Epithelial cell of esophagus (primary cell): Measurements from ENCODE around the gene TPK1.
"Not testable (repeated sequence)": the region's sequence is repeated elsewhere in the genome, so short reads cannot be mapped to it uniquely, and the experiment has no call there.

ENCODE experiments used
- DNase-seq: peaks from one replicate; pipeline ENCODE4 v3.0.0; 2010; ENCODE audit warnings: low read depth
- H3K4me3 ChIP-seq: 2 replicates; pipeline ENCODE4 v1.5.1; 2011; ENCODE audit warnings: mild to moderate bottlenecking, low read length, control low read depth
- TF ChIP-seq, protein P1 (sequence below): IDR thresholded peaks from 2 replicates; pipeline ENCODE4 v1.5.1; 2011; ENCODE audit warnings: low read depth, mild to moderate bottlenecking, low read length, control low read depth, inconsistent platforms; ENCODE audit not compliant: insufficient read depth; ENCODE audit errors: missing control alignments

The TPK1 gene

DNA sequence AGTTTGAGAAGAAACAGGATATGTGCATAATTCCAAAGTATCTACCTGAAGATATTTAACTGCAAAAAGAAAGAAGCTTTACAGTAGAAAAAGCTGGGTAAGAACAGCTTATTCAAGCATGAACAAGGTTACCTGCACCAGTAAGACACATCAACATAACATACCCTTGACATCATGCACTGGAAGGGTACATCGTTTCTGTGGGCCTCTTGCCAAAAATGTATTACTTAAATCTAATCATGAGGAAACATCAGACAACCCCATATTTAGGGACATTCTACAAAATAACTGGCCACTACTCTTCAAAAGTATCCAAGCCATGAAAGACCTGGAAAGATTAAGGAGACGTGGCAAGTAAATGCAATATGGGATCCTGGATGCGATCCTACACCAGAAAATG lies 18.9 kb downstream of the TPK1 start:
- DNase-seq: peak; percentile 18
- no peak overlapping the region for H3K4me3 ChIP-seq
- TF ChIP-seq, protein P1, sequence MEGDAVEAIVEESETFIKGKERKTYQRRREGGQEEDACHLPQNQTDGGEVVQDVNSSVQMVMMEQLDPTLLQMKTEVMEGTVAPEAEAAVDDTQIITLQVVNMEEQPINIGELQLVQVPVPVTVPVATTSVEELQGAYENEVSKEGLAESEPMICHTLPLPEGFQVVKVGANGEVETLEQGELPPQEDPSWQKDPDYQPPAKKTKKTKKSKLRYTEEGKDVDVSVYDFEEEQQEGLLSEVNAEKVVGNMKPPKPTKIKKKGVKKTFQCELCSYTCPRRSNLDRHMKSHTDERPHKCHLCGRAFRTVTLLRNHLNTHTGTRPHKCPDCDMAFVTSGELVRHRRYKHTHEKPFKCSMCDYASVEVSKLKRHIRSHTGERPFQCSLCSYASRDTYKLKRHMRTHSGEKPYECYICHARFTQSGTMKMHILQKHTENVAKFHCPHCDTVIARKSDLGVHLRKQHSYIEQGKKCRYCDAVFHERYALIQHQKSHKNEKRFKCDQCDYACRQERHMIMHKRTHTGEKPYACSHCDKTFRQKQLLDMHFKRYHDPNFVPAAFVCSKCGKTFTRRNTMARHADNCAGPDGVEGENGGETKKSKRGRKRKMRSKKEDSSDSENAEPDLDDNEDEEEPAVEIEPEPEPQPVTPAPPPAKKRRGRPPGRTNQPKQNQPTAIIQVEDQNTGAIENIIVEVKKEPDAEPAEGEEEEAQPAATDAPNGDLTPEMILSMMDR: no peak

DNA sequence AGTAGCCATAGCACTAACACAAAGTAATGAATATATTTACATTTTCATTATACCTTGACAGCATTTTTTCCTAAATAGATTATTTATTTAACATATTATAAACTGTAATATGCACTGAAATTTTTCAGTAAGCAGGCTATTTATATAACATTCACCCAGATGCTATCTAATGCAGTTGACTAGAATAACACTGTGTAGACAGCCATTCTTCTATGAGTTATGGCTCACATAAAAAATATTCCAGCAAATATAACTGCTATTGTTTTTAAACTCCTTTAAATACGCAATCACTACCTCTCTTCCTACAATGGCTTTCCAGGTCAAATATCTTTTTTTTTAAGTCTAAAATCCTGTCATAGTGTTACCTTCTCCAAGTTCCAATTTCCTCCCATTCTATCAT lies 21.6 kb downstream of the TPK1 start:
- TF ChIP-seq, protein P1: no peak
- DNase-seq: no peak
- no peak overlapping the region for H3K4me3 ChIP-seq

DNA sequence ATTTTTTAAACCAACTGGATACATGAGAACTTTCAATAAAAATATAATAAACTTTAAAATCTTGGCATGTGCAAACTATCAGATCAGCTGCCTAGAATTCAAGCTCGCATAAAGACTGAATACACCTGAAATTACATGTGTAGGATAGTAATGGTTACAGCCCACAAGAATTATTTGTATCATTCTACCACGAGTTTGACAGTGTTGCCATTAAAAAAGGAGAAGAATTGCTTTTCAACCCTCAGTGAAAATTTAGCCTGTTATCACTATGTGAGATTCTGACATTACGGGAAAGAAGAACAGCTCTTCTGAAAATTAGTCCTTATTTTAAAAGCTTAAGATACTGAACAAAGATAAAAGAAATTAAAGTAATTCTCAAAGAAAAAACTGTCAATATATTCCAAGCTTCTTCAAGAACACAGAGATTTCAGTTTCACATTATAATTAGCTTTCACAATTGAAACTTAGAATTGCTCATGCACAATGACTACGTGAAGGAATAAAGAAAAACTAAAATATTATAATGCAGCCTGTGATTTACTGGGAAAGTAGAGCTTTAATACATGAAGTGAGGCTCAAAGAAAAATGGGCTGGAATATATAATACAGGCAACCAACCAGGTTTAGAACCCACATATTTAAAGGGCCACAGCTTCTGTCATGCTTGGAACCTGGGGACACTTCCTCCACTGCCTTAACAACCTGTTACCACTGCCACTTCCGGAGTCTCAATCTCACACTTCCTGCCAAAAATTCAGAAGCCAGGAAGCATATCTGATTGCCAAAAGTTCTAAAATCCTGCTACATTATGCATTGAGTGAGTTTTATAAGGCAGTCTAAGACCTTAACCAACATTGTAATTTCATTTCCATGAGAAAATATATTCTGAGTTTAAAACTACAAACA lies 23.2 kb downstream of the TPK1 start:
- TF ChIP-seq, protein P1: no peak
- H3K4me3 ChIP-seq: no peak overlapping the region
- no peak for DNase-seq

DNA sequence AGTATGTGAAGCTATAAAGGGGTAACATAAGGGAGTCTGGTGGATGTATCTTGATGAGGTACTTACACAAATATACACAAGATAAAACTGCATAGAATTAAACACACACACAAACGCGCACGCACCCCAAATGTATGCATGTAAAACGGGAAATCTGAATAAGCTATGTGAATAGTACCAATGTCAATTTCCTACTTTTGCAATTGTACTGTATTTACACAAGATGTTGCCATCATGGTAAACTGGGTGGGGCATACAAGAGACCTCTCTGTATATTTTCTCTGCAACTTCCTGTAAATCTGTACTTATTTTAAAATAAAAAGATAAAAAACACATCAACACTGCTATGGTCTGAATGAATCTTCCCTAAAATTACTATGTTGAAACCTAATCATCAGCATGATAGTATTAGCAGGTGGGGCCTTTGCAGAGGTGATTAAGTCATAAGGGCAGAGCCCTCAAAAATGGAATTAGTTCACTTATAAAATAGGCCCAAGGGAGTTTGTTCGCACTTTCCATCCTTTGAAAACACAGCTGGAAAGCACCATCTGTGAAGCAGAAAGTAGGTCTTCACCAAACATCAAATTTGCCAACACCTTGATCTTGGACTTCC lies 30.1 kb downstream of the TPK1 start:
- H3K4me3 ChIP-seq: no peak overlapping the region
- DNase-seq: no peak
- TF ChIP-seq, protein P1: no peak

DNA sequence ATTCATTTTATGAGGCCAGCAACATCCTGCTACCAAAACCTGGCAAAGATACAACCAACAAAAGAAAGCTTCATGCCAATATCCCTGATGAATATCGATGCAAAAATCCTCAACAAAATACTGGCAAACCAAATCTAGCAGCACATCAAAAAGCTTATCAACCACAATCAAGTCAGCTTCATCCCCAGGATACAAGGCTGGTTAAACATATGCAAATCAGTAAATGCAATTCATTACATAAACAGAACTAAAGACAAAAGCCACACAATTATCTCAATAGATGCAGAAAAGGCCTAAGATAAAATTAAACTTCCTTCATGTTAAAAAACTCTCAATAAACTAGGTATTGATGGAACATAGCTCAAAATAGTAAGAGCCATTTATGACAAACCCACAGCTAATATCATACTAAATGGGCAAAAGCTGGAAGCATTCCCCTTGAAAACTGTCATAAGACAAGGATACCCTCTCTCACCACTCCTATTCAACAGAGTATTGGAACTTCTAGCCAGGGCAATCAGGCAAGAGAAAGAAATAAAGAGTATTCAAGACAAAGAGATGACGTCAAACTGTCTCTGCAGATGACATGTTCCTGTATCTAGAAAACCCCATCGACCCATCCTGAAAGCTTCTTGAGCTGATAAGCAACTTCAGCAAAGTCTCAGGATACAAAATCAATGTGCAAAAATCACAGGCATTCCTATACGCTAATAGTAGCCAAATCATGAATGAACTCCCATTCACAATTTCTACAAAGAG lies 35.0 kb downstream of the TPK1 start:
- DNase-seq, H3K4me3 ChIP-seq: not testable (repeated sequence)

DNA sequence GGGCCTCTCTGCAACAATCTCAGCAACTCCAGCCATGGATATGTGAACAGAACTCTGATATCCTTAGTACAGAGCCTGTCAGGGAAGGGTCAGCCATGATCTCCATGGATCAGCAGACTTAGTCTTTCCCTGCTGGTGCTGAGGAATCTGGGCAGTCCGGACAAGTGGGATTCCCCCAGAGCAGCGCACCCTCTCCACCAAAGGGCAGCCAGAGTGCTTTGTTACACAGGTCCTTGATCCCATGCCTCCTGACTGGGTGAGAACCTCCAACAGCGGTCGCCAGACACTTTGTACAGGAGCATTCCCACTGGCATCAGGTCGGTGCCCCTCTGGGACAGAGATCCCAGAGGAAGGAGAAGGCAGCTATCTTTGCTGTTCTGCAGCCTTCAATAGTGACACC lies 38.9 kb downstream of the TPK1 start:
- H3K4me3 ChIP-seq: no peak overlapping the region
- TF ChIP-seq, protein P1: no peak
- no peak for DNase-seq

DNA sequence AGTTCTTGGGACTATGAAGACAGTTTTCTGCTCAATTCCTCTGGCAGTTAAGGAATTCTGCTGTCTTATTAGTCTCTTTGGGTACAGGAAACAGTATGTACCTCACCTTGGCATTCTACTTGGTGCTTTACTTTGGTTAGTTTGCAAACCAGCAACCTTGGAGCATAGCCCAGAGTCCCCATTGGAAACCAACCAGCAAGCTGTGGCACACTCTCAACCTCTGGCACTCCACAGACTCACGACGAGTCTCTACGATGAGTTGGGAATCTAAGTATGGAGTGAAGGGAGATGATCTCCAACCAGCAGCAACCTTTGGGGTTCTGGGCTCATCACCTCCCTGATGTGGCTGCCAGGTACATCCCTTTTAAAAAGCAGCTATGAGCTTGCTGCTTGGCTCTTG lies 43.8 kb downstream of the TPK1 start:
- no peak overlapping the region for H3K4me3 ChIP-seq
- TF ChIP-seq, protein P1: no peak
- DNase-seq: no peak
